K562 (cell line): ENCODE data around the gene KLK10. TPM values are rescaled to one million over a fixed set of nuclear protein-coding genes. Genes with fewer than 3 reads are reported as not detected.

Experiments
- ATAC-seq: fragments of 200-7000 bp; cut with Tn5 transposase; 3 replicates; pipeline ENCODE4 v1.9.1; 2020; ENCODE audit warnings: moderate library complexity
- BruUV-seq: library from RNA; stranded (reverse); fragments of 400-500 nt; replicated peaks from 2 replicates; lab custom pipeline; 2021; lab: Mats Ljungman, UMichigan
- CTCF ChIA-PET: fragments of 300-600 bp; formaldehyde crosslinking; extraction: SDS; loops from one replicate; lab custom pipeline; 2021; ENCODE audit warnings: low intra/inter-chr PET ratio; lab: Yijun Ruan, JAX
- POLR2A ChIA-PET: fragments of 300-600, 350-650 bp; sonication (Branson Sonifier 250); formaldehyde crosslinking; extraction: SDS; loops from one replicate; lab custom pipeline; 2021; ENCODE audit warnings: antibody characterized with exemption, inconsistent platforms; lab: Yijun Ruan, JAX
- DNase-seq, 4 experiments: peaks; one replicate each; pipeline versions ENCODE4 v3.0.0 to v3.0.0-alpha.2; 2011 to 2018; ENCODE audit warnings: low spot score in 3 of 4, mixed read lengths in 3 of 4; ENCODE audit errors: extremely low read depth in 1 of 4
- FAIRE-seq: peaks from 2 replicates; lab custom pipeline; 2011; peaks lifted over from hg19 to GRCh38; lab: Jason Lieb, UNC
- H2AFZ ChIP-seq: 2 replicates; pipeline ENCODE4 v1.6.0; 2011; ENCODE audit warnings: low read depth, low read length, control low read depth, inconsistent platforms
- H3K27ac ChIP-seq: fragments of 200-600 bp; 3 replicates; pipeline ENCODE4 v1.8.0; 2011; ENCODE audit warnings: low read depth, mild to moderate bottlenecking, control low read depth, inconsistent platforms, low read length, moderate library complexity, mixed read lengths; ENCODE audit errors: extremely low read depth
- H3K27me3 ChIP-seq, 2 experiments: fragments of 300-600 bp in 1 of 2; 2 replicates in 1 of 2; 3 replicates in 1 of 2; pipeline versions ENCODE4 v1.6.0 to v1.8.0; 2011; ENCODE audit warnings: inconsistent platforms in 2 of 2, low read length in 2 of 2, mild to moderate bottlenecking in 1 of 2, mixed read lengths in 1 of 2, moderate library complexity in 1 of 2; ENCODE audit not compliant: control insufficient read depth in 2 of 2, insufficient read depth in 2 of 2
- H3K36me3 ChIP-seq: fragments of 300-600 bp; 3 replicates; pipeline ENCODE4 v1.8.0; 2011; ENCODE audit warnings: mild to moderate bottlenecking, low read length, inconsistent platforms; ENCODE audit not compliant: control insufficient read depth, insufficient read depth
- H3K4me1 ChIP-seq, 2 experiments: fragments of 200-600 bp in 1 of 2; replicated peaks in 1 of 2; 2 replicates in 1 of 2; 3 replicates in 1 of 2; pipeline versions ENCODE4 v1.5.1 to v1.8.0; 2011; ENCODE audit warnings: inconsistent platforms in 2 of 2, low read length in 2 of 2, mild to moderate bottlenecking in 1 of 2, mixed read lengths in 1 of 2, moderate library complexity in 1 of 2; ENCODE audit not compliant: control insufficient read depth in 2 of 2, insufficient read depth in 2 of 2
- H3K4me2 ChIP-seq: 2 replicates; pipeline ENCODE4 v1.6.1; 2011; ENCODE audit warnings: low read length, control low read depth, inconsistent platforms, mixed read lengths; ENCODE audit not compliant: insufficient read depth
- H3K4me3 ChIP-seq: fragments of 200-600 bp; sonication (generic), shearing (Covaris generic); 2 replicates; pipeline ENCODE4 v1.5.1; 2016; ENCODE audit warnings: control low read depth, inconsistent platforms
- H3K79me2 ChIP-seq: fragments of 200-600 bp; 3 replicates; pipeline ENCODE4 v1.8.0; 2011; ENCODE audit warnings: low read length, inconsistent platforms; ENCODE audit not compliant: control insufficient read depth, insufficient read depth
- H3K9ac ChIP-seq, 2 experiments: 2 replicates each; pipeline versions ENCODE4 v1.6.0 to v1.6.1; 2011; ENCODE audit warnings: low read depth in 2 of 2, low read length in 2 of 2, control low read depth in 1 of 2, inconsistent platforms in 1 of 2, mild to moderate bottlenecking in 1 of 2, mixed read lengths in 1 of 2; ENCODE audit not compliant: insufficient read depth in 1 of 2
- H3K9me1 ChIP-seq: one replicate; pipeline ENCODE4 v1.6.0; 2011; ENCODE audit warnings: inconsistent platforms, mild to moderate bottlenecking, low read length, moderate library complexity; ENCODE audit not compliant: control insufficient read depth, insufficient read depth
- H3K9me3 ChIP-seq: replicated peaks from 2 replicates; pipeline ENCODE4 v1.5.1; 2011; ENCODE audit warnings: low read depth, low read length, inconsistent platforms; ENCODE audit not compliant: control insufficient read depth, insufficient read depth
- H4K20me1 ChIP-seq: replicated peaks from 2 replicates; pipeline ENCODE4 v1.6.1; 2011; ENCODE audit warnings: low read length, inconsistent platforms, mixed read lengths; ENCODE audit not compliant: control insufficient read depth, insufficient read depth
- EGR1 ChIP-seq: fragments of 450-650 bp; conservative IDR thresholded peaks from 2 replicates; pipeline ENCODE4 v1.6.1; 2017; ENCODE audit warnings: mild to moderate bottlenecking
- EP400 ChIP-seq: fragments of 450-650 bp; IDR thresholded peaks from 2 replicates; pipeline ENCODE4 v1.6.1; 2017; ENCODE audit warnings: antibody characterized with exemption, mild to moderate bottlenecking, moderate library complexity
- ETS2 ChIP-seq: IDR thresholded peaks from 2 replicates; pipeline ENCODE4 v1.6.1; 2016; ENCODE audit warnings: borderline replicate concordance, missing genetic modification characterization, mild to moderate bottlenecking, moderate library complexity, missing compliant biosample characterization; ENCODE audit not compliant: poor library complexity, severe bottlenecking
- HOMEZ ChIP-seq: fragments of 250-450 bp; sonication (Bioruptor Pico); IDR thresholded peaks from 2 replicates; pipeline ENCODE4 v1.4.0; 2020; ENCODE audit warnings: mild to moderate bottlenecking, moderate library complexity
- IRF1 ChIP-seq: sonication (generic); formaldehyde crosslinking; IDR thresholded peaks from 2 replicates; pipeline ENCODE4 v1.8.0; 2022; ENCODE audit warnings: missing genetic modification reagents, mild to moderate bottlenecking, borderline replicate concordance
- MTA3 ChIP-seq: fragments of 450-650 bp; formaldehyde crosslinking; IDR thresholded peaks from 2 replicates; pipeline ENCODE4 v1.6.1; 2017; ENCODE audit warnings: mild to moderate bottlenecking, borderline replicate concordance
- RHOXF2B ChIP-seq: fragments of 250-450 bp; sonication (Bioruptor Pico); conservative IDR thresholded peaks from 2 replicates; pipeline ENCODE4 v1.5.1; 2021
- ZBTB2 ChIP-seq: fragments of 450-650 bp; IDR thresholded peaks from 2 replicates; pipeline ENCODE4 v1.6.1; 2016; ENCODE audit warnings: antibody characterized with exemption
- ZNF507 ChIP-seq: conservative IDR thresholded peaks from 2 replicates; pipeline ENCODE4 v1.6.1; 2017; ENCODE audit warnings: missing genetic modification characterization, missing compliant biosample characterization
- ZNF589 ChIP-seq: fragments of 200-800 bp; sonication (Bioruptor generic); IDR thresholded peaks from 2 replicates; pipeline ENCODE4 v1.6.1; 2016; ENCODE audit warnings: low read depth, missing genetic modification characterization, missing compliant biosample characterization
- ZNF609 ChIP-seq: sonication (generic); formaldehyde crosslinking; IDR thresholded peaks from 2 replicates; pipeline ENCODE4 v1.8.1; 2023; ENCODE audit warnings: missing genetic modification reagents, mild to moderate bottlenecking, borderline replicate concordance
- WGBS: fragments of 100-300 bp; shearing (Covaris generic); methylation state at CpG from one replicate; pipeline ENCODE4 v1.1.6; 2016; ENCODE audit warnings: low coverage, mixed read lengths; ENCODE audit not compliant: insufficient coverage; ENCODE audit errors: missing lambda C conversion rate; 5-methylcytosine and 5-hydroxymethylcytosine counted together
- in situ Hi-C: fragments of 300-500 bp; cut with MboI; formaldehyde crosslinking; loops from 4 replicates; pipeline ENCODE4 v1.15.0; 2018; ENCODE audit warnings: inconsistent platforms, mixed read lengths
- intact Hi-C: fragments of 100-400 bp; cut with micrococcal nuclease; formaldehyde crosslinking; loops from 2 replicates; pipeline ENCODE4 v1.14.2; 2022
- polyA plus RNA-seq, 8 experiments: library from polyadenylated mRNA; depleted of rRNA in 4 of 8; stranded (reverse) in 5 of 8; unstranded in 3 of 8; fragments of >200 nt; fragmentation: Nextera tagmentation in 2 of 8; fragmentation: Illumina TruSeq in 1 of 8; extraction: Ambion mirVana in 2 of 8; extraction: Trizol in 1 of 8; gene quantifications; 2 replicates each; pipeline versions ENCODE4 v1.2.1 to v1.2.3, GENCODE V29; 2011 to 2014; ENCODE audit warnings: inconsistent platforms in 1 of 8, missing spikeins in 1 of 8
- total RNA-seq, 7 experiments: library from RNA; depleted of rRNA in 6 of 7; stranded (reverse); fragments of >200 nt in 6 of 7; fragmentation: Illumina TruSeq in 2 of 7; extraction: Trizol in 2 of 7; gene quantifications; 2 replicates each; pipeline versions ENCODE4 v1.2.1 to v1.2.3, GENCODE V29; 2011 to 2021; ENCODE audit warnings: low replicate concordance in 1 of 7
- TF ChIP-seq, protein P1 (sequence below): fragments of 450-650 bp; formaldehyde crosslinking; IDR thresholded peaks from 2 replicates; pipeline ENCODE4 v1.4.0; 2022; ENCODE audit warnings: missing genetic modification characterization

Gene KLK10
- total and polyA plus RNA-seq, 9 of the 15 experiments (the other 6 are each of a cell fraction or from before 2014, with no cell fraction given): 0.11 TPM; not detected in 8

DNA sequence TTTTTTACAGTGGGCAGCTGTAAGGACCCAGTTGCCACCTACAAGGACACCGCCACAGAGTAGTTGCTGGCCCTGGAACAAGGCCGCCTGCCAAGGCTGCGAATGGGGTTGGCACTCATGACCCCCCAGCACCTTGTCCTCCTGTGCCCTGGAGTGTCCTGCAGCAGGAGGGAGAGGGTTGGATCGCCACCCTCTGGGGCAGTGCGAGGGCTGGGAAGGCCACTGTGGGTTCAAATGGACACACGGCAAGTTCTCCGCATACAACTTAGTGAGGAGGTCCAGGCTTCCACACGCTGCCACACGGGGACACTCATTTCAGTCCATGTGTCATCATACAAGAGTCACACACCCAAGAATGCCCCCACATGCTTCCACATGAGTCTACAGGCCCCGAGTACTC, 19.1 kb downstream of the KLK10 start:
- Histone ChIP-seq H2AFZ (peak overlapping the region; percentile 97), H3K4me2 (peak overlapping the region; percentile 29), H3K27me3 (peaks cover 0 to 15% of the 10 kb centered on the region in 2 experiments; a peak in 3 of 5 replicates), H3K9ac (peak overlapping the region in 1 of 2 experiments; percentile 53; a peak in 1 of 4 replicates), H4K20me1 (no peaks in the 10 kb centered on the region), H3K9me1 (no peaks in the 10 kb centered on the region), H3K4me3 (no peak overlapping the region), H3K4me1 (peaks cover 19 to 32% of the 10 kb centered on the region in 2 experiments; a peak in 4 of 5 replicates), H3K79me2 (no peaks in the 10 kb centered on the region), H3K27ac (no peak overlapping the region), H3K36me3 (no peaks in the 10 kb centered on the region), H3K9me3 (no peaks in the 10 kb centered on the region)
- DNase-seq (no peak), FAIRE-seq (no peak), ATAC-seq (no peak)
- 51% methylated on average over 10 of the region's 10 CpGs for WGBS
- no TSS peak for BruUV-seq
- in situ Hi-C loops: no loop called here
- intact Hi-C loops: no loop called here
- ChIA-PET CTCF (no interaction called here), POLR2A (interaction anchor here (1.1 kb wide), 1 partner anchor 13 kb away, joined by 3 read pairs; no protein-coding TSS in a partner anchor)
- no peak for TF ChIP-seq MTA3
- TF ChIP-seq, protein P1, sequence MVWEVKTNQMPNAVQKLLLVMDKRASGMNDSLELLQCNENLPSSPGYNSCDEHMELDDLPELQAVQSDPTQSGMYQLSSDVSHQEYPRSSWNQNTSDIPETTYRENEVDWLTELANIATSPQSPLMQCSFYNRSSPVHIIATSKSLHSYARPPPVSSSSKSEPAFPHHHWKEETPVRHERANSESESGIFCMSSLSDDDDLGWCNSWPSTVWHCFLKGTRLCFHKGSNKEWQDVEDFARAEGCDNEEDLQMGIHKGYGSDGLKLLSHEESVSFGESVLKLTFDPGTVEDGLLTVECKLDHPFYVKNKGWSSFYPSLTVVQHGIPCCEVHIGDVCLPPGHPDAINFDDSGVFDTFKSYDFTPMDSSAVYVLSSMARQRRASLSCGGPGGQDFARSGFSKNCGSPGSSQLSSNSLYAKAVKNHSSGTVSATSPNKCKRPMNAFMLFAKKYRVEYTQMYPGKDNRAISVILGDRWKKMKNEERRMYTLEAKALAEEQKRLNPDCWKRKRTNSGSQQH (CRISPR knock-in tag): no peak
- TF ChIP-seq IRF1 (CRISPR knock-in tag): no peak
- TF ChIP-seq RHOXF2B (CRISPR knock-in tag): no peak
- no peak for TF ChIP-seq ETS2 (tag)
- TF ChIP-seq ZNF507 (tag): no peak
- TF ChIP-seq EGR1: no peak
- no peak for TF ChIP-seq HOMEZ (CRISPR knock-in tag)
- no peak for TF ChIP-seq ZNF609 (CRISPR knock-in tag)
- no peak for TF ChIP-seq ZBTB2
- no peak for TF ChIP-seq ZNF589
- TF ChIP-seq EP400: no peak
